C4-2B (cell line): Measurements from ENCODE around the gene FBXW5.

Experiments used
- H3K27ac ChIP-seq: fragments of 450-650 bp; 2 replicates; pipeline ENCODE4 v1.5.1; 2017
- CTCF ChIP-seq: fragments of 450-650 bp; conservative IDR thresholded peaks from 2 replicates; pipeline ENCODE4 v1.5.1; 2017; ENCODE audit warnings: mild to moderate bottlenecking
- ZFX ChIP-seq: fragments of 450-650 bp; IDR thresholded peaks from 2 replicates; pipeline ENCODE4 v1.6.1; 2017

Gene FBXW5

GRCh38 chr9:136942881-136943230 is 1.7 kb downstream of the FBXW5 start:
- TF ChIP-seq CTCF (no peak), ZFX (no peak)
- H3K27ac ChIP-seq, result peak overlapping the region; percentile 94

- peak overlapping the region; percentile 94; the same call in 1 of the 2 replicates for H3K27ac ChIP-seq
- TF ChIP-seq ZFX (no peak), CTCF (no peak)
Measured at GRCh38 chr9:136942112-136942880, 2.2 kb downstream of the FBXW5 start.

GRCh38 chr9:136941231-136942111 is 3.1 kb downstream of the FBXW5 start:
- no peak overlapping the region for H3K27ac ChIP-seq

GRCh38 chr9:136940526-136941230 is 3.9 kb downstream of the FBXW5 start:
- H3K27ac ChIP-seq, result no peak overlapping the region
- TF ChIP-seq ZFX (no peak), CTCF (no peak)

More at GRCh38 chr9:136941231-136942111, 3.1 kb downstream of the FBXW5 start:
- TF ChIP-seq ZFX, result no peak

- no peak for TF ChIP-seq ZFX
- no peak for TF ChIP-seq CTCF
- no peak overlapping the region for H3K27ac ChIP-seq
Measured at GRCh38 chr9:136939996-136940525, 4.5 kb downstream of the FBXW5 start.

GRCh38 chr9:136939431-136939995 is 5.0 kb downstream of the FBXW5 start:
- no peak overlapping the region for H3K27ac ChIP-seq
- TF ChIP-seq CTCF (no peak), ZFX (no peak)

GRCh38 chr9:136937186-136938001 is 7.1 kb downstream of the FBXW5 start:
- TF ChIP-seq ZFX, result no peak
- TF ChIP-seq CTCF, result no peak
- H3K27ac ChIP-seq, result no peak overlapping the region
